ENCODE results near the gene SPATA2L.

Gene SPATA2L

DNA sequence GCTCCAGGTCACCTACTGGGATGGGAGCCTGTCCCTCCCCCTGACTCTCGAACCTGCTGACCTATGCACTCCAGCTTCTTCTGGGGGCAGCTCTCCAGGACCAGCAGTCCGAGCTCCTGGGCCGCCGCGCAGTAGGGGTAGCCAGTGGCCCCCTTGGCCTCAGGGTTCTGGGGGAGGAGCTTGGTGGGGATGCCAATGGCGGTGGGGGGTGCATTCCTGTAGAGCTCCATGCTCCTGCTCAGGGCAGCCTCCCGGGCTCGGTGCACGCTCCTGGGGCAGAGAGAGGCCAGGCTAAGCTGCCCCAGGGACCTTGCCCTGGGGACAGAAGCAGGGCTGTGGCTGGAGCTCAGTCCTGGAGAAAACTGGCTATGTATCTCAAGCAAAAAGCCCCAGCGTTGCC lies 7.7 kb upstream of the SPATA2L start:
- Histone ChIP-seq H3K27me3 (ENCODE audit: control insufficient read depth in 3 of 3, insufficient read depth in 3 of 3, low read depth in 1 of 3, low read length in 3 of 3) (peaks cover 0 to 2% (median 0%) of the 10 kb centered on the region in 3 experiments), H3K14ac (ENCODE audit: low read length) (no peak overlapping the region), H2BK5ac (ENCODE audit: low read length) (peak overlapping the region; percentile 48), H3K4me3 (ENCODE audit: low read length in 2 of 2) (no peak overlapping the region), H3K18ac (ENCODE audit: low read length) (peak overlapping the region; percentile 17), H3K9me3 (replicated peaks in 1 of 2; ENCODE audit: control insufficient read depth in 2 of 2, insufficient read depth in 1 of 2, low read depth in 1 of 2, low read length in 2 of 2) (no peaks in the 10 kb centered on the region), H4K91ac (ENCODE audit: low read depth, low read length, poor library complexity) (no peak overlapping the region), H3K79me1 (ENCODE audit: low read depth, low read length) (peaks cover 2% of the 10 kb centered on the region), H3K9ac (ENCODE audit: low read depth, low read length, poor library complexity) (peak overlapping the region; percentile 81), H2BK120ac (ENCODE audit: low read depth, low read length) (no peak overlapping the region), H2AK5ac (ENCODE audit: low read depth, low read length) (peak overlapping the region; percentile 90), H3K23ac (ENCODE audit: low read depth, low read length, poor library complexity) (peak overlapping the region; percentile 17), H3K4ac (ENCODE audit: low read length) (no peak overlapping the region), H3K4me1 (ENCODE audit: control insufficient read depth in 2 of 2, insufficient read depth in 1 of 2, low read depth in 1 of 2, low read length in 2 of 2) (peaks cover 2 to 13% of the 10 kb centered on the region in 2 donors), H4K8ac (ENCODE audit: low read depth, low read length) (no peak overlapping the region), H3K36me3 (replicated peaks in 1 of 2; ENCODE audit: control insufficient read depth in 2 of 2, insufficient read depth in 2 of 2, low read length in 2 of 2) (peaks cover 0 to 1% of the 10 kb centered on the region in 2 donors), H3K4me2 (ENCODE audit: insufficient read depth, low read length, poor library complexity, severe bottlenecking) (peak overlapping the region; percentile 25), H3K27ac (replicated peaks; ENCODE audit: low read length) (no peak overlapping the region), H2BK12ac (ENCODE audit: low read length) (peak overlapping the region; percentile 41), H2BK15ac (ENCODE audit: low read length) (peak overlapping the region; percentile 75), H2AFZ (ENCODE audit: low read length) (no peak overlapping the region)
- no CpG with 5 or more reads among the region's 10 CpGs for WGBS, 2 donors (ENCODE audit: extremely low coverage in 2 of 2, insufficient read length in 2 of 2, insufficient replicate concordance in 1 of 2)
- DNase-seq (ENCODE audit: low spot score): no peak

DNA sequence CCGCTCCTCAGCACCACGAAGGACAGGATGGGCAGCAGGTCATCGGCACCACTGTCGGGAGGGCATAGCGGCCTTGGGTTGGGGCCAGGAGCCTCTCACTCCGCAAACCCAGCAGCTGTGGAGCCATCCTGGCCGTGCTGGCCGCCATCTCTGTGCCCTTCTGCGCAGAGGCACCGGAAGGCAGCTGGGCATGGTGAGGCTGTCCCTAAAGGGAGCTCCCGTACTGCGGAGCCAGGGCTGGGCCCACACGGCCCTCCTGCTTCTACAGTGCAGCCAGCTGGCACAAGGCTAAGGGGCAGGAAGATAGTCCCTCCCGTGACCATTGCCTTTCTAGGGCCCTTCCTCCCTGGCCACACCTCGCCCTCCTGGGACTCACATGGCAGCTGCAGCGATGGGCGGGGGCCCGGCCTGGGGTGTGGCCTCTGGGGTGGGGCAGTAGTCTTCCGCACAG lies 7.0 kb upstream of the SPATA2L start:
- Histone ChIP-seq H3K27ac (replicated peaks; ENCODE audit: low read length) (no peak overlapping the region), H2BK120ac (ENCODE audit: low read depth, low read length) (no peak overlapping the region), H2BK5ac (ENCODE audit: low read length) (no peak overlapping the region), H2AK5ac (ENCODE audit: low read depth, low read length) (peak overlapping the region; percentile 94), H3K9ac (ENCODE audit: low read depth, low read length, poor library complexity) (peak overlapping the region; percentile 60), H3K4ac (ENCODE audit: low read length) (no peak overlapping the region), H3K23ac (ENCODE audit: low read depth, low read length, poor library complexity) (peak overlapping the region; percentile 65), H4K91ac (ENCODE audit: low read depth, low read length, poor library complexity) (no peak overlapping the region), H3K4me2 (ENCODE audit: insufficient read depth, low read length, poor library complexity, severe bottlenecking) (no peak overlapping the region), H3K4me1 (ENCODE audit: control insufficient read depth in 2 of 2, insufficient read depth in 1 of 2, low read depth in 1 of 2, low read length in 2 of 2) (peaks cover 2 to 13% of the 10 kb centered on the region in 2 donors), H4K8ac (ENCODE audit: low read depth, low read length) (peak overlapping the region; percentile 17), H3K79me1 (ENCODE audit: low read depth, low read length) (peaks cover 2% of the 10 kb centered on the region), H2BK15ac (ENCODE audit: low read length) (no peak overlapping the region), H2AFZ (ENCODE audit: low read length) (no peak overlapping the region), H3K14ac (ENCODE audit: low read length) (no peak overlapping the region), H3K4me3 (ENCODE audit: low read length in 2 of 2) (no peak overlapping the region), H3K36me3 (replicated peaks in 1 of 2; ENCODE audit: control insufficient read depth in 2 of 2, insufficient read depth in 2 of 2, low read length in 2 of 2) (no peaks in the 10 kb centered on the region), H3K9me3 (replicated peaks in 1 of 2; ENCODE audit: control insufficient read depth in 2 of 2, insufficient read depth in 1 of 2, low read depth in 1 of 2, low read length in 2 of 2) (no peaks in the 10 kb centered on the region), H3K27me3 (ENCODE audit: control insufficient read depth in 3 of 3, insufficient read depth in 3 of 3, low read depth in 1 of 3, low read length in 3 of 3) (peaks cover 0 to 2% (median 0%) of the 10 kb centered on the region in 3 experiments), H3K18ac (ENCODE audit: low read length) (peak overlapping the region; percentile 71), H2BK12ac (ENCODE audit: low read length) (peak overlapping the region; percentile 90)
- no CpG with 5 or more reads among the region's 19 CpGs for WGBS, 2 donors (ENCODE audit: extremely low coverage in 2 of 2, insufficient read length in 2 of 2, insufficient replicate concordance in 1 of 2)
- no peak for DNase-seq (ENCODE audit: low spot score)

GRCh38 chr16:89707695-89708094 lies 6.2 kb upstream of the SPATA2L start:
- no peak overlapping the region for H3K4me3 ChIP-seq (ENCODE audit: low read length in 2 of 2)
- no CpG with 5 or more reads among the region's 9 CpGs for WGBS, 2 donors (ENCODE audit: extremely low coverage in 2 of 2, insufficient read length in 2 of 2, insufficient replicate concordance in 1 of 2)
- H3K36me3 ChIP-seq (replicated peaks in 1 of 2; ENCODE audit: control insufficient read depth in 2 of 2, insufficient read depth in 2 of 2, low read length in 2 of 2): no peaks in the 10 kb centered on the region
- peak overlapping the region; percentile 75 for H2AK5ac ChIP-seq (ENCODE audit: low read depth, low read length)
- no peak overlapping the region for H3K14ac ChIP-seq (ENCODE audit: low read length)
- no peak overlapping the region for H2BK5ac ChIP-seq (ENCODE audit: low read length)
- no peaks in the 10 kb centered on the region for H3K9me3 ChIP-seq (replicated peaks in 1 of 2; ENCODE audit: control insufficient read depth in 2 of 2, insufficient read depth in 1 of 2, low read depth in 1 of 2, low read length in 2 of 2)
- H3K4me1 ChIP-seq (ENCODE audit: control insufficient read depth in 2 of 2, insufficient read depth in 1 of 2, low read depth in 1 of 2, low read length in 2 of 2): peaks cover 2 to 12% of the 10 kb centered on the region in 2 donors
- H3K27me3 ChIP-seq (ENCODE audit: control insufficient read depth in 3 of 3, insufficient read depth in 3 of 3, low read depth in 1 of 3, low read length in 3 of 3): peaks cover 0 to 2% (median 0%) of the 10 kb centered on the region in 3 experiments
- H3K27ac ChIP-seq (replicated peaks; ENCODE audit: low read length): no peak overlapping the region
- peak overlapping the region; percentile 41 for H2BK12ac ChIP-seq (ENCODE audit: low read length)
- no peak overlapping the region for H2AFZ ChIP-seq (ENCODE audit: low read length)
- no peak overlapping the region for H3K18ac ChIP-seq (ENCODE audit: low read length)
- no peak overlapping the region for H3K4ac ChIP-seq (ENCODE audit: low read length)
- peak overlapping the region; percentile 23 for H4K8ac ChIP-seq (ENCODE audit: low read depth, low read length)
- H2BK15ac ChIP-seq (ENCODE audit: low read length): no peak overlapping the region
- no peak overlapping the region for H2BK120ac ChIP-seq (ENCODE audit: low read depth, low read length)
- no peak overlapping the region for H3K23ac ChIP-seq (ENCODE audit: low read depth, low read length, poor library complexity)
- peaks cover 2% of the 10 kb centered on the region for H3K79me1 ChIP-seq (ENCODE audit: low read depth, low read length)
- peak overlapping the region; percentile 18 for H3K4me2 ChIP-seq (ENCODE audit: insufficient read depth, low read length, poor library complexity, severe bottlenecking)
- no peak for DNase-seq (ENCODE audit: low spot score)
- H4K91ac ChIP-seq (ENCODE audit: low read depth, low read length, poor library complexity): no peak overlapping the region
- H3K9ac ChIP-seq (ENCODE audit: low read depth, low read length, poor library complexity): no peak overlapping the region

GRCh38 chr16:89706518-89707260 lies 5.2 kb upstream of the SPATA2L start:
- no CpG with 5 or more reads among the region's 14 CpGs for WGBS, 2 donors (ENCODE audit: extremely low coverage in 2 of 2, insufficient read length in 2 of 2, insufficient replicate concordance in 1 of 2)

More at GRCh38 chr16:89706518-89707260, 5.2 kb upstream of the SPATA2L start:
- Histone ChIP-seq H3K4me2 (ENCODE audit: insufficient read depth, low read length, poor library complexity, severe bottlenecking) (no peak overlapping the region), H3K27me3 (ENCODE audit: control insufficient read depth in 3 of 3, insufficient read depth in 3 of 3, low read depth in 1 of 3, low read length in 3 of 3) (peaks cover 0 to 2% (median 0%) of the 10 kb centered on the region in 3 experiments), H3K27ac (replicated peaks; ENCODE audit: low read length) (no peak overlapping the region), H4K91ac (ENCODE audit: low read depth, low read length, poor library complexity) (no peak overlapping the region), H3K23ac (ENCODE audit: low read depth, low read length, poor library complexity) (peak overlapping the region; percentile 37), H2BK12ac (ENCODE audit: low read length) (no peak overlapping the region), H3K4me1 (ENCODE audit: control insufficient read depth in 2 of 2, insufficient read depth in 1 of 2, low read depth in 1 of 2, low read length in 2 of 2) (peaks cover 4 to 12% of the 10 kb centered on the region in 2 donors), H4K8ac (ENCODE audit: low read depth, low read length) (peak overlapping the region; percentile 23), H2AK5ac (ENCODE audit: low read depth, low read length) (peak overlapping the region; percentile 85), H3K14ac (ENCODE audit: low read length) (no peak overlapping the region), H2AFZ (ENCODE audit: low read length) (peak overlapping the region; percentile 75), H3K36me3 (replicated peaks in 1 of 2; ENCODE audit: control insufficient read depth in 2 of 2, insufficient read depth in 2 of 2, low read length in 2 of 2) (no peaks in the 10 kb centered on the region), H3K9ac (ENCODE audit: low read depth, low read length, poor library complexity) (peak overlapping the region; percentile 50), H2BK120ac (ENCODE audit: low read depth, low read length) (peak overlapping the region; percentile 31), H3K9me3 (replicated peaks in 1 of 2; ENCODE audit: control insufficient read depth in 2 of 2, insufficient read depth in 1 of 2, low read depth in 1 of 2, low read length in 2 of 2) (no peaks in the 10 kb centered on the region), H2BK15ac (ENCODE audit: low read length) (no peak overlapping the region), H2BK5ac (ENCODE audit: low read length) (no peak overlapping the region), H3K18ac (ENCODE audit: low read length) (peak overlapping the region; percentile 35), H3K4me3 (ENCODE audit: low read length in 2 of 2) (no peak overlapping the region), H3K79me1 (ENCODE audit: low read depth, low read length) (peaks cover 2% of the 10 kb centered on the region), H3K4ac (ENCODE audit: low read length) (no peak overlapping the region)
- no peak for DNase-seq (ENCODE audit: low spot score)

Measured in neuronal stem cell (in vitro differentiated cells).